MCF 10A (cell line): ENCODE results near the gene PPAN. TPM values are rescaled to one million over a fixed set of nuclear protein-coding genes. Genes with fewer than 3 reads are reported as not detected.

ENCODE experiments used
- BruUV-seq: library from RNA; stranded (reverse); fragments of 400-500 nt; replicated peaks from 2 replicates; lab custom pipeline; 2021; lab: Mats Ljungman, UMichigan
- CTCF ChIA-PET: fragments of 300-600 bp; sonication (Branson Sonifier 250); formaldehyde crosslinking; extraction: SDS; loops from one replicate; lab custom pipeline; 2021; ENCODE audit warnings: antibody characterized with exemption, inconsistent platforms; lab: Yijun Ruan, JAX
- POLR2A ChIA-PET: fragments of 300-600, 350-650 bp; sonication (Branson Sonifier 250); formaldehyde crosslinking; extraction: SDS; loops from one replicate; lab custom pipeline; 2020; ENCODE audit warnings: antibody characterized with exemption, inconsistent platforms; lab: Yijun Ruan, JAX
- DNase-seq: peaks from one replicate; pipeline ENCODE4 v3.0.0-alpha.2; 2018; ENCODE audit not compliant: unreplicated experiment
- H3K27ac Mint-ChIP-seq: one replicate; pipeline ENCODE4 v1.8.0; 2022; ENCODE audit warnings: mild to moderate bottlenecking, low read depth, mixed read lengths; ENCODE audit not compliant: unreplicated experiment
- H3K27me3 Mint-ChIP-seq: one replicate; pipeline ENCODE4 v1.8.0; 2022; ENCODE audit warnings: mixed read lengths; ENCODE audit not compliant: insufficient read depth, unreplicated experiment
- H3K36me3 Mint-ChIP-seq: one replicate; pipeline ENCODE4 v1.8.0; 2022; ENCODE audit warnings: mild to moderate bottlenecking, moderate library complexity, mixed read lengths; ENCODE audit not compliant: insufficient read depth, unreplicated experiment
- H3K4me1 Mint-ChIP-seq: one replicate; pipeline ENCODE4 v1.8.0; 2022; ENCODE audit warnings: mixed read lengths; ENCODE audit not compliant: insufficient read depth, unreplicated experiment
- H3K4me3 Mint-ChIP-seq: one replicate; pipeline ENCODE4 v1.8.0; 2022; ENCODE audit warnings: mild to moderate bottlenecking, moderate library complexity, mixed read lengths; ENCODE audit not compliant: unreplicated experiment
- H3K9me3 Mint-ChIP-seq: one replicate; pipeline ENCODE4 v1.8.0; 2022; ENCODE audit warnings: mixed read lengths; ENCODE audit not compliant: unreplicated experiment
- intact Hi-C: fragments of 100-400 bp; cut with micrococcal nuclease; formaldehyde crosslinking; loops from 2 replicates; pipeline ENCODE4 v1.14.1; 2022
- total RNA-seq: library from RNA; stranded (reverse); gene quantifications from 2 replicates; pipeline ENCODE4 v1.2.3, GENCODE V29; 2022
- TF ChIP-seq, protein P1 (sequence below): fragments of 200-600 bp; IDR thresholded peaks from one replicate; pipeline ENCODE4 v1.8.0; 2022; ENCODE audit warnings: antibody characterized with exemption, mild to moderate bottlenecking; ENCODE audit not compliant: unreplicated experiment

Gene PPAN
- total RNA-seq, 1 experiment from 2014 or later, result 123 TPM

DNA sequence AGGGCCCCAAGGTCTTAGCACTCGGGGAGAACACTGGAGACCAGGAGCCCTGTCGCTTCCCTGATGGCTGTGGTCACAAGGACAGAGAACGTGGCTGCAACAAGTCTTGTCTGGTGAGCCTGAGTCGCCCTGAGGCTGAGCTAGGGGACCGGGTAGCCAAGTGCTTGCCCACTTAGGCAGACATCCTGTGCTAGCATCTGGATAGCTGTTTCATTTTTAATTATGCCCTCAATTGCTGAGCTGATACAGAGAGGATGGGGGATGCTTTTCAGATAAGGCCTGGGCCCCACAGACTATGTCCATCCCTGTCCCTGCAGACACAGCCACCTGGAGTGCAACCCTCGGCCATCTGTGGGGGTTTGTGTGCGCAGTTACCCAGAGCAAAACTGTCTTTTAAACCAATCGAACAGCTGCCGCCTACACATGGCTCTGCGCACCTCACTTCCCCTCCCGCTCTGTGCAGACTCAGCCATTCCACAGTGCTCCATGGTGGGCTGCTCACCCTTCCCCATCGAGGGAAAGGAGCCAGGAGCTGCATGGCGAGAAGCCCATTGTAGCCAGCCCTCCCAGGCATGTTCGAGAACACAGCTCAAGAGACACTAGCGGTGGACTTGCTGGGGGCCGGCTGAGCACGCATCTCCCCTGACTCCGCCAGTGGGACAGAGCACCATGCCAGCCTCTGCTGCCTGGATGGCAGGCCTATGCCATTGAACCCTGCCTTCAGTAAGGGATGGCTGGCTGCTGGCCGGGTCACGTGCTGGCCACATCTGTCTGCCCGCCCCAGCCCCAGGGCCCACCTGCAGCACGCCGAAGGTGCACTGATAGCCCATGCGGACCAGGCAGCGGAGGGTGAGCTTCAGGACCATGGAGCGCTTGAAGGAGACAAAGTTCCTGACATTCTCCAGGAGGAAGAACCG lies 33.0 kb downstream of the PPAN start:
- no TSS peak for BruUV-seq
- TF ChIP-seq, protein P1, sequence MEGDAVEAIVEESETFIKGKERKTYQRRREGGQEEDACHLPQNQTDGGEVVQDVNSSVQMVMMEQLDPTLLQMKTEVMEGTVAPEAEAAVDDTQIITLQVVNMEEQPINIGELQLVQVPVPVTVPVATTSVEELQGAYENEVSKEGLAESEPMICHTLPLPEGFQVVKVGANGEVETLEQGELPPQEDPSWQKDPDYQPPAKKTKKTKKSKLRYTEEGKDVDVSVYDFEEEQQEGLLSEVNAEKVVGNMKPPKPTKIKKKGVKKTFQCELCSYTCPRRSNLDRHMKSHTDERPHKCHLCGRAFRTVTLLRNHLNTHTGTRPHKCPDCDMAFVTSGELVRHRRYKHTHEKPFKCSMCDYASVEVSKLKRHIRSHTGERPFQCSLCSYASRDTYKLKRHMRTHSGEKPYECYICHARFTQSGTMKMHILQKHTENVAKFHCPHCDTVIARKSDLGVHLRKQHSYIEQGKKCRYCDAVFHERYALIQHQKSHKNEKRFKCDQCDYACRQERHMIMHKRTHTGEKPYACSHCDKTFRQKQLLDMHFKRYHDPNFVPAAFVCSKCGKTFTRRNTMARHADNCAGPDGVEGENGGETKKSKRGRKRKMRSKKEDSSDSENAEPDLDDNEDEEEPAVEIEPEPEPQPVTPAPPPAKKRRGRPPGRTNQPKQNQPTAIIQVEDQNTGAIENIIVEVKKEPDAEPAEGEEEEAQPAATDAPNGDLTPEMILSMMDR, result no peak
- Mint-ChIP-seq H3K4me1 (no peaks in the 10 kb centered on the region), H3K36me3 (peaks cover 56% of the 10 kb centered on the region), H3K9me3 (no peaks in the 10 kb centered on the region), H3K27ac (no peak overlapping the region), H3K27me3 (no peaks in the 10 kb centered on the region), H3K4me3 (no peak overlapping the region)
- ChIA-PET POLR2A (no interaction called here), CTCF (interaction anchor here (1.1 to 2.3 kb wide), 2 partner anchors 19 to 208 kb away, joined by 3 to 9 read pairs; partner anchors contain the start of gene EIF3G)
- no peak for DNase-seq
- intact Hi-C loops, result no loop called here

DNA sequence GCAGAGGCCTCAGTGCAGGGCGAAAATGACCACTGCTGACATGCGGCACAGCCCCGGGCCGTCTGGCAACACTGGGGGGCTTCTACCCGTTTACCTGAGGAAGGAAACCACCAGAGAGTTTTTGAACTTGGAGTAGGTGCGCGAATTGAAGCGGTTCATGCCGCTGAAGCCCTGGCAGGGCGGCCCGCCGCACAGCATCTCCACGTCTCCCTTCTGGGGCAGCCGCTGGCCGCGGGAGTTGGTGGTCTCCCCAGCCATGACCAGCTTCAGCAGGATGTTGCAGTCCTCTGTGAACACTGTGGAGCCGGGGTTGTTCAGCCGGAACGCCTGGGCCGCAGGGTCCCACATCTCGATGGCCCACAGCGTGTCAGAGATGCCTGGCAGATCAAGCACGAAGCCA lies 33.8 kb downstream of the PPAN start:
- TF ChIP-seq, protein P1, result no peak
- H3K4me3 Mint-ChIP-seq, result no peak overlapping the region
- H3K4me1 Mint-ChIP-seq, result no peaks in the 10 kb centered on the region
- no peaks in the 10 kb centered on the region for H3K27me3 Mint-ChIP-seq
- no TSS peak for BruUV-seq
- intact Hi-C loops, result no loop called here
- POLR2A ChIA-PET, result no interaction called here
- no peaks in the 10 kb centered on the region for H3K9me3 Mint-ChIP-seq
- H3K27ac Mint-ChIP-seq, result no peak overlapping the region
- CTCF ChIA-PET, result interaction anchor here (2.3 kb wide), 1 partner anchor 20 kb away, joined by 9 read pairs; the partner anchor contains the start of gene EIF3G
- no peak for DNase-seq
- H3K36me3 Mint-ChIP-seq, result peaks cover 54% of the 10 kb centered on the region

DNA sequence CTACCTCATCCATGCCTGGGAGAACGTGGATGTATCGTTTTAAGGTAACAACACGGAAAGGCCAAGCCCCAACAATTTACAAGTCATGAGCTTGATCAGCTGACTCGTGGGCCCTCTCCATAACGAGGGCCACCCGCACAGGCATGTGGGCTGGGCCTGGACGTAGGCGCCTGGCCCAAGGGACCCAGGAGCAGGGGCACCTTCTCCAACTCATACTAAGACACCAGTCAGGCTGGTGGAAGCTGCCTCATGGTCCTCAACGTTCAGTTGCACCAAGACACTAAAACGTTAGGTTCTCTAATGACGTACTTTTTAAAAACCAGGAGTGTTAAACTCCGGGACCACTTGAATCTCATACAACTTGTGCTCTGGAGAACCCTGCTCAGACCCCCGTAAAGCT lies 35.3 kb downstream of the PPAN start:
- H3K4me1 Mint-ChIP-seq, result no peaks in the 10 kb centered on the region
- ChIA-PET POLR2A (no interaction called here), CTCF (interaction anchor here (1.9 kb wide), 1 partner anchor 21 kb away, joined by 6 read pairs; no protein-coding TSS in a partner anchor)
- H3K4me3 Mint-ChIP-seq, result no peak overlapping the region
- H3K9me3 Mint-ChIP-seq, result no peaks in the 10 kb centered on the region
- intact Hi-C loops, result no loop called here
- H3K36me3 Mint-ChIP-seq, result peaks cover 59% of the 10 kb centered on the region
- no TSS peak for BruUV-seq
- TF ChIP-seq, protein P1, result no peak
- no peak for DNase-seq
- no peaks in the 10 kb centered on the region for H3K27me3 Mint-ChIP-seq
- no peak overlapping the region for H3K27ac Mint-ChIP-seq

DNA sequence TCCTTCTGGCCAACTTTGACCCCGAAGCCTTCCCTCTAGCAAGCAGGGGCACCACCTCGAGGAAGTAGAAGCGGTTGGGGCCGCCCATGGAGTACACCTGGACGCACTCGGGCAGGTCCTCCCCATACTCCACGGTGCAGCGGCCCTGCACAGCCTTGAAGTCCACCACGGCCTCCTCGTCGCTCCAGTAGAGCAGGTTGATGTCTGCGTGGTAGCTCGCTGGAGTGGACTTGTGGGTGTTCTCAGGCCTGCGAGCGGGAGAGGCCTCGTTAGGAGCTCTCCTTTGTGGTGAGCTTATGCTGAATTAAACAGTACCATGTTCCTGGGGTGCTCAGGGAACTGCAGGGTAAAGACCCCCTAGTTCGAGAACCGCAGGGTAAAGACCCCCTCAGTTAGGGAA lies 35.8 kb downstream of the PPAN start:
- TF ChIP-seq, protein P1, result no peak
- Mint-ChIP-seq H3K4me1 (no peaks in the 10 kb centered on the region), H3K27me3 (no peaks in the 10 kb centered on the region), H3K9me3 (no peaks in the 10 kb centered on the region), H3K4me3 (no peak overlapping the region), H3K36me3 (peaks cover 60% of the 10 kb centered on the region), H3K27ac (no peak overlapping the region)
- intact Hi-C loops, result no loop called here
- CTCF ChIA-PET, result interaction anchor here (0.6 to 1.9 kb wide), 3 partner anchors 9 to 108 kb away, joined by 4 to 6 read pairs (median 4); no protein-coding TSS in a partner anchor
- no TSS peak for BruUV-seq
- POLR2A ChIA-PET, result interaction anchor here (1.7 kb wide), 1 partner anchor 21 kb away, joined by 5 read pairs; no protein-coding TSS in a partner anchor
- DNase-seq, result no peak
